ENCODE data around the gene SETMAR. TPM values are rescaled to one million over a fixed set of nuclear protein-coding genes. Genes with fewer than 3 reads are reported as not detected.

The SETMAR gene
- total and polyA plus RNA-seq, 2 of the 8 experiments (the other 6 are each of a cell fraction or from before 2014, with no cell fraction given) = 16.1 to 25.3 TPM

DNA sequence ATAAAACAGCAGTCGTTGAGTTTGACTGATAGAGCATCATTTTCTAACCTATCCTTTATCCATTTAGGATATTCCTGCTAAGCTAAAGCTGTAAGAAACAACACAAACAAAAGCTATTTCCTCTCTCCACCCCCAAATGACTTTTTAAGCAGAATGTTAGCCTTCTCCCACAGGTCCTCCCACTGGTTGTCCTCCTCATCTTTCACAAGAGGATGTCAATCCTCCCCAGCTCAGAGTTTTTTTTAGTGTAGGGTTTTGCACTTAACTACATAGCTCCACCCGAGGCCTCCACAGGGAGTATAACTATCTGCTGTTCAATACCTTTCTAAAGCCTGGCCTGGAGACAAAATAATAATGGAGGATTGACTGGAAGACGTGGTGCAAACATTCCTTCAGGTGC is 7.8 kb downstream of the SETMAR start (continued):
- TF ChIP-seq, protein P1, sequence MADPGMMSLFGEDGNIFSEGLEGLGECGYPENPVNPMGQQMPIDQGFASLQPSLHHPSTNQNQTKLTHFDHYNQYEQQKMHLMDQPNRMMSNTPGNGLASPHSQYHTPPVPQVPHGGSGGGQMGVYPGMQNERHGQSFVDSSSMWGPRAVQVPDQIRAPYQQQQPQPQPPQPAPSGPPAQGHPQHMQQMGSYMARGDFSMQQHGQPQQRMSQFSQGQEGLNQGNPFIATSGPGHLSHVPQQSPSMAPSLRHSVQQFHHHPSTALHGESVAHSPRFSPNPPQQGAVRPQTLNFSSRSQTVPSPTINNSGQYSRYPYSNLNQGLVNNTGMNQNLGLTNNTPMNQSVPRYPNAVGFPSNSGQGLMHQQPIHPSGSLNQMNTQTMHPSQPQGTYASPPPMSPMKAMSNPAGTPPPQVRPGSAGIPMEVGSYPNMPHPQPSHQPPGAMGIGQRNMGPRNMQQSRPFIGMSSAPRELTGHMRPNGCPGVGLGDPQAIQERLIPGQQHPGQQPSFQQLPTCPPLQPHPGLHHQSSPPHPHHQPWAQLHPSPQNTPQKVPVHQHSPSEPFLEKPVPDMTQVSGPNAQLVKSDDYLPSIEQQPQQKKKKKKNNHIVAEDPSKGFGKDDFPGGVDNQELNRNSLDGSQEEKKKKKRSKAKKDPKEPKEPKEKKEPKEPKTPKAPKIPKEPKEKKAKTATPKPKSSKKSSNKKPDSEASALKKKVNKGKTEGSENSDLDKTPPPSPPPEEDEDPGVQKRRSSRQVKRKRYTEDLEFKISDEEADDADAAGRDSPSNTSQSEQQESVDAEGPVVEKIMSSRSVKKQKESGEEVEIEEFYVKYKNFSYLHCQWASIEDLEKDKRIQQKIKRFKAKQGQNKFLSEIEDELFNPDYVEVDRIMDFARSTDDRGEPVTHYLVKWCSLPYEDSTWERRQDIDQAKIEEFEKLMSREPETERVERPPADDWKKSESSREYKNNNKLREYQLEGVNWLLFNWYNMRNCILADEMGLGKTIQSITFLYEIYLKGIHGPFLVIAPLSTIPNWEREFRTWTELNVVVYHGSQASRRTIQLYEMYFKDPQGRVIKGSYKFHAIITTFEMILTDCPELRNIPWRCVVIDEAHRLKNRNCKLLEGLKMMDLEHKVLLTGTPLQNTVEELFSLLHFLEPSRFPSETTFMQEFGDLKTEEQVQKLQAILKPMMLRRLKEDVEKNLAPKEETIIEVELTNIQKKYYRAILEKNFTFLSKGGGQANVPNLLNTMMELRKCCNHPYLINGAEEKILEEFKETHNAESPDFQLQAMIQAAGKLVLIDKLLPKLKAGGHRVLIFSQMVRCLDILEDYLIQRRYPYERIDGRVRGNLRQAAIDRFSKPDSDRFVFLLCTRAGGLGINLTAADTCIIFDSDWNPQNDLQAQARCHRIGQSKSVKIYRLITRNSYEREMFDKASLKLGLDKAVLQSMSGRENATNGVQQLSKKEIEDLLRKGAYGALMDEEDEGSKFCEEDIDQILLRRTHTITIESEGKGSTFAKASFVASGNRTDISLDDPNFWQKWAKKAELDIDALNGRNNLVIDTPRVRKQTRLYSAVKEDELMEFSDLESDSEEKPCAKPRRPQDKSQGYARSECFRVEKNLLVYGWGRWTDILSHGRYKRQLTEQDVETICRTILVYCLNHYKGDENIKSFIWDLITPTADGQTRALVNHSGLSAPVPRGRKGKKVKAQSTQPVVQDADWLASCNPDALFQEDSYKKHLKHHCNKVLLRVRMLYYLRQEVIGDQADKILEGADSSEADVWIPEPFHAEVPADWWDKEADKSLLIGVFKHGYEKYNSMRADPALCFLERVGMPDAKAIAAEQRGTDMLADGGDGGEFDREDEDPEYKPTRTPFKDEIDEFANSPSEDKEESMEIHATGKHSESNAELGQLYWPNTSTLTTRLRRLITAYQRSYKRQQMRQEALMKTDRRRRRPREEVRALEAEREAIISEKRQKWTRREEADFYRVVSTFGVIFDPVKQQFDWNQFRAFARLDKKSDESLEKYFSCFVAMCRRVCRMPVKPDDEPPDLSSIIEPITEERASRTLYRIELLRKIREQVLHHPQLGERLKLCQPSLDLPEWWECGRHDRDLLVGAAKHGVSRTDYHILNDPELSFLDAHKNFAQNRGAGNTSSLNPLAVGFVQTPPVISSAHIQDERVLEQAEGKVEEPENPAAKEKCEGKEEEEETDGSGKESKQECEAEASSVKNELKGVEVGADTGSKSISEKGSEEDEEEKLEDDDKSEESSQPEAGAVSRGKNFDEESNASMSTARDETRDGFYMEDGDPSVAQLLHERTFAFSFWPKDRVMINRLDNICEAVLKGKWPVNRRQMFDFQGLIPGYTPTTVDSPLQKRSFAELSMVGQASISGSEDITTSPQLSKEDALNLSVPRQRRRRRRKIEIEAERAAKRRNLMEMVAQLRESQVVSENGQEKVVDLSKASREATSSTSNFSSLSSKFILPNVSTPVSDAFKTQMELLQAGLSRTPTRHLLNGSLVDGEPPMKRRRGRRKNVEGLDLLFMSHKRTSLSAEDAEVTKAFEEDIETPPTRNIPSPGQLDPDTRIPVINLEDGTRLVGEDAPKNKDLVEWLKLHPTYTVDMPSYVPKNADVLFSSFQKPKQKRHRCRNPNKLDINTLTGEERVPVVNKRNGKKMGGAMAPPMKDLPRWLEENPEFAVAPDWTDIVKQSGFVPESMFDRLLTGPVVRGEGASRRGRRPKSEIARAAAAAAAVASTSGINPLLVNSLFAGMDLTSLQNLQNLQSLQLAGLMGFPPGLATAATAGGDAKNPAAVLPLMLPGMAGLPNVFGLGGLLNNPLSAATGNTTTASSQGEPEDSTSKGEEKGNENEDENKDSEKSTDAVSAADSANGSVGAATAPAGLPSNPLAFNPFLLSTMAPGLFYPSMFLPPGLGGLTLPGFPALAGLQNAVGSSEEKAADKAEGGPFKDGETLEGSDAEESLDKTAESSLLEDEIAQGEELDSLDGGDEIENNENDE (IDR thresholded peaks at IDR 0.05; ENCODE audit: insufficient replicate concordance, low read length) = no peak
